Stimulated activated naive B cell treated with anti-CD40 and anti-IgM and Interleukin-4, amounts not matched to agents 10 μg/mL and 1 μg/mL and 100 μg/mL, for 72 hours (primary cell): ENCODE data around the gene WFDC2.
A peak's percentile ranks its signal among the peaks of the same experiment; 100 is the strongest.

Experiments used
- ATAC-seq, 2 donors: fragments of 150-1000 bp; cut with Tn5 transposase; replicated peaks; 2 replicates each; pipeline ENCODE4 v1.10.0; 2021; ENCODE audit warnings: moderate library complexity in 1 of 2
- DNase-seq: peaks from one replicate; pipeline ENCODE4 v3.0.0; 2021
- H3K27ac Mint-ChIP-seq: one replicate; pipeline ENCODE4 v1.8.0; 2022; ENCODE audit warnings: mild to moderate bottlenecking, mixed read lengths
- H3K27me3 Mint-ChIP-seq, 2 donors: one replicate each; pipeline ENCODE4 v1.8.0; 2022; ENCODE audit warnings: mixed read lengths in 2 of 2
- H3K36me3 Mint-ChIP-seq, 2 donors: one replicate each; pipeline ENCODE4 v1.8.0; 2022; ENCODE audit warnings: mixed read lengths in 2 of 2, mild to moderate bottlenecking in 1 of 2
- H3K4me1 Mint-ChIP-seq, 2 donors: one replicate each; pipeline ENCODE4 v1.8.0; 2022; ENCODE audit warnings: mixed read lengths in 2 of 2, mild to moderate bottlenecking in 1 of 2
- H3K4me3 Mint-ChIP-seq, 2 donors: one replicate each; pipeline ENCODE4 v1.8.0; 2022; ENCODE audit warnings: mild to moderate bottlenecking in 2 of 2, mixed read lengths in 2 of 2, moderate library complexity in 1 of 2
- H3K9me3 Mint-ChIP-seq, 2 donors: one replicate each; pipeline ENCODE4 v1.8.0; 2022; ENCODE audit warnings: mixed read lengths in 2 of 2, mild to moderate bottlenecking in 1 of 2

The WFDC2 gene

GRCh38 chr20:45469336-45470261, at the start of gene WFDC2:
Gene WFDC2, plus strand, starts transcription at chr20:45469753. Its CDS starts 29 bp downstream, at chr20:45469782.
- peak; percentile 34 to 49 for ATAC-seq
- no peak within 1 kb of the TSS for H3K27ac Mint-ChIP-seq
- peaks cover 4 to 9% of the 10 kb centered on the region in 2 donors for H3K4me1 Mint-ChIP-seq
- peaks cover 26 to 41% of the 10 kb centered on the region in 2 donors for H3K27me3 Mint-ChIP-seq
- peaks cover 0 to 2% of the 10 kb centered on the region in 2 donors for H3K36me3 Mint-ChIP-seq
- peaks cover 0 to 1% of the 10 kb centered on the region in 2 donors for H3K9me3 Mint-ChIP-seq
- H3K4me3 Mint-ChIP-seq, result peak within 1 kb of the TSS; percentile 63 to 77
- DNase-seq, result no peak

- DNase-seq (no peak), ATAC-seq (no peak)
- Mint-ChIP-seq H3K27me3 (no peaks in the 10 kb centered on the region), H3K4me3 (no peak overlapping the region), H3K27ac (peak overlapping the region; percentile 94), H3K9me3 (no peaks in the 10 kb centered on the region), H3K4me1 (peaks cover 25 to 49% of the 10 kb centered on the region in 2 donors), H3K36me3 (peaks cover 37 to 53% of the 10 kb centered on the region in 2 donors)
These were observed 49.4 kb upstream of the WFDC2 start for GRCh38 chr20:45420125-45420524.

- no peaks in the 10 kb centered on the region for H3K27me3 Mint-ChIP-seq
- no peak overlapping the region for H3K27ac Mint-ChIP-seq
- peaks cover 49 to 73% of the 10 kb centered on the region in 2 donors for H3K36me3 Mint-ChIP-seq
- no peak overlapping the region for H3K4me3 Mint-ChIP-seq
- H3K4me1 Mint-ChIP-seq, result peaks cover 12 to 14% of the 10 kb centered on the region in 2 donors
- no peak for ATAC-seq
- H3K9me3 Mint-ChIP-seq, result no peaks in the 10 kb centered on the region
- DNase-seq, result no peak
These were observed 45.9 kb upstream of the WFDC2 start for GRCh38 chr20:45423700-45424099.

GRCh38 chr20:45425561-45425960, 44.0 kb upstream of the WFDC2 start:
- no peak for DNase-seq
- Mint-ChIP-seq H3K36me3 (peaks cover 42 to 61% of the 10 kb centered on the region in 2 donors), H3K4me3 (no peak overlapping the region), H3K27me3 (no peaks in the 10 kb centered on the region), H3K9me3 (no peaks in the 10 kb centered on the region), H3K4me1 (no peaks in the 10 kb centered on the region), H3K27ac (peak overlapping the region; percentile 65)
- no peak for ATAC-seq

- peaks cover 2 to 3% of the 10 kb centered on the region in 2 donors for H3K4me1 Mint-ChIP-seq
- DNase-seq, result no peak
- no peaks in the 10 kb centered on the region for H3K9me3 Mint-ChIP-seq
- peaks cover 43 to 64% of the 10 kb centered on the region in 2 donors for H3K36me3 Mint-ChIP-seq
- ATAC-seq, result no peak
- no peak overlapping the region for H3K27ac Mint-ChIP-seq
- no peaks in the 10 kb centered on the region for H3K27me3 Mint-ChIP-seq
- H3K4me3 Mint-ChIP-seq, result no peak overlapping the region
These were observed 43.1 kb upstream of the WFDC2 start for GRCh38 chr20:45426320-45427016.

GRCh38 chr20:45427236-45428149, 42.1 kb upstream of the WFDC2 start:
- peaks cover 44 to 67% of the 10 kb centered on the region in 2 donors for H3K36me3 Mint-ChIP-seq
- DNase-seq (no peak), ATAC-seq (no peak)
- H3K27me3 Mint-ChIP-seq, result no peaks in the 10 kb centered on the region
- H3K4me3 Mint-ChIP-seq, result no peak overlapping the region
- H3K4me1 Mint-ChIP-seq, result peaks cover 5 to 11% of the 10 kb centered on the region in 2 donors
- H3K9me3 Mint-ChIP-seq, result no peaks in the 10 kb centered on the region
- H3K27ac Mint-ChIP-seq, result no peak overlapping the region

- H3K4me3 Mint-ChIP-seq, result no peak overlapping the region
- H3K27ac Mint-ChIP-seq, result no peak overlapping the region
- peaks cover 46 to 73% of the 10 kb centered on the region in 2 donors for H3K36me3 Mint-ChIP-seq
- no peaks in the 10 kb centered on the region for H3K27me3 Mint-ChIP-seq
- DNase-seq (no peak), ATAC-seq (no peak)
- H3K9me3 Mint-ChIP-seq, result no peaks in the 10 kb centered on the region
- peaks cover 15 to 27% of the 10 kb centered on the region in 2 donors for H3K4me1 Mint-ChIP-seq
These were observed 39.9 kb upstream of the WFDC2 start for GRCh38 chr20:45429618-45430017.

- peaks cover 19 to 47% of the 10 kb centered on the region in 2 donors for H3K4me1 Mint-ChIP-seq
- peak overlapping the region; percentile 39 for H3K27ac Mint-ChIP-seq
- peaks cover 35 to 56% of the 10 kb centered on the region in 2 donors for H3K36me3 Mint-ChIP-seq
- ATAC-seq, result peak; percentile 80 to 83
- peak; percentile 57 for DNase-seq
- no peaks in the 10 kb centered on the region for H3K9me3 Mint-ChIP-seq
- H3K4me3 Mint-ChIP-seq, result no peak overlapping the region
- no peaks in the 10 kb centered on the region for H3K27me3 Mint-ChIP-seq
These were observed 37.3 kb upstream of the WFDC2 start for GRCh38 chr20:45432294-45432693.

- no peak for DNase-seq
- Mint-ChIP-seq H3K4me3 (no peak overlapping the region), H3K27ac (no peak overlapping the region)
These were observed 36.2 kb upstream of the WFDC2 start for GRCh38 chr20:45433316-45433715.

GRCh38 chr20:45433976-45434375, 35.6 kb upstream of the WFDC2 start:
- H3K27me3 Mint-ChIP-seq, result no peaks in the 10 kb centered on the region
- DNase-seq (no peak), ATAC-seq (no peak)
- H3K36me3 Mint-ChIP-seq, result peaks cover 27 to 46% of the 10 kb centered on the region in 2 donors
- H3K9me3 Mint-ChIP-seq, result no peaks in the 10 kb centered on the region
- H3K27ac Mint-ChIP-seq, result peak overlapping the region; percentile 15
- peaks cover 19 to 47% of the 10 kb centered on the region in 2 donors for H3K4me1 Mint-ChIP-seq
- no peak overlapping the region for H3K4me3 Mint-ChIP-seq

More at GRCh38 chr20:45433316-45433715, 36.2 kb upstream of the WFDC2 start:
- peaks cover 19 to 47% of the 10 kb centered on the region in 2 donors for H3K4me1 Mint-ChIP-seq
- ATAC-seq, result no peak
- H3K27me3 Mint-ChIP-seq, result no peaks in the 10 kb centered on the region
- no peaks in the 10 kb centered on the region for H3K9me3 Mint-ChIP-seq
- H3K36me3 Mint-ChIP-seq, result peaks cover 27 to 46% of the 10 kb centered on the region in 2 donors

- Mint-ChIP-seq H3K4me1 (peaks cover 18 to 51% of the 10 kb centered on the region in 2 donors), H3K27me3 (no peaks in the 10 kb centered on the region), H3K4me3 (peak overlapping the region; percentile 86 to 89), H3K27ac (peak overlapping the region; percentile 91), H3K9me3 (no peaks in the 10 kb centered on the region), H3K36me3 (peaks cover 14 to 28% of the 10 kb centered on the region in 2 donors)
- ATAC-seq (peak; percentile 93 to 95), DNase-seq (peak; percentile 79)
These were observed 32.6 kb upstream of the WFDC2 start for GRCh38 chr20:45436732-45437485.

GRCh38 chr20:45440424-45440823, 29.1 kb upstream of the WFDC2 start:
- Mint-ChIP-seq H3K4me3 (no peak overlapping the region), H3K36me3 (peaks cover 0 to 5% of the 10 kb centered on the region in 2 donors), H3K27ac (no peak overlapping the region), H3K4me1 (peaks cover 7 to 33% of the 10 kb centered on the region in 2 donors), H3K27me3 (peaks cover 0 to 12% of the 10 kb centered on the region in 2 donors), H3K9me3 (no peaks in the 10 kb centered on the region)
- DNase-seq, result no peak
- ATAC-seq, result no peak
